Natural killer cell (primary cell): ENCODE data around the gene MARK4. TPM values are rescaled to one million over a fixed set of nuclear protein-coding genes. Genes with fewer than 3 reads are reported as not detected.

Source experiments
- ATAC-seq, 3 donors: fragments of 150-1000 bp in 2 of 3; fragments of 200-7000 bp in 1 of 3; cut with Tn5 transposase; 1 replicate in 1 of 3; 2 replicates in 2 of 3; pipeline ENCODE4 v1.10.0; 2021; ENCODE audit warnings: mild to moderate bottlenecking in 2 of 3, moderate library complexity in 2 of 3
- DNase-seq, 2 donors: peaks; one replicate each; pipeline versions ENCODE4 v3.0.0 to v3.0.0-alpha.2; 2013 to 2021; ENCODE audit warnings: mixed read lengths in 1 of 2
- H3K27ac ChIP-seq: one replicate; pipeline ENCODE4 v1.5.1; 2013; ENCODE audit warnings: mild to moderate bottlenecking, low read length
- H3K27me3 ChIP-seq: one replicate; pipeline ENCODE4 v1.6.1; 2013; ENCODE audit warnings: low read length; ENCODE audit not compliant: control insufficient read depth, insufficient read depth
- H3K36me3 ChIP-seq: one replicate; pipeline ENCODE4 v1.6.1; 2013; ENCODE audit warnings: low read length; ENCODE audit not compliant: control insufficient read depth, insufficient read depth
- H3K4me1 ChIP-seq: one replicate; pipeline ENCODE4 v1.6.1; 2013; ENCODE audit warnings: low read length; ENCODE audit not compliant: control insufficient read depth, insufficient read depth
- H3K4me3 ChIP-seq: one replicate; pipeline ENCODE4 v1.5.1; 2013; ENCODE audit warnings: low read length
- H3K9me3 ChIP-seq: one replicate; pipeline ENCODE4 v1.6.1; 2013; ENCODE audit warnings: low read length; ENCODE audit not compliant: control insufficient read depth, insufficient read depth
- H3K27ac Mint-ChIP-seq, 2 donors: one replicate each; pipeline ENCODE4 v1.8.0; 2022; ENCODE audit warnings: mild to moderate bottlenecking in 2 of 2, mixed read lengths in 2 of 2, moderate library complexity in 1 of 2
- H3K27me3 Mint-ChIP-seq, 2 donors: one replicate each; pipeline ENCODE4 v1.8.0; 2022; ENCODE audit warnings: low read depth in 2 of 2, mixed read lengths in 2 of 2
- H3K36me3 Mint-ChIP-seq: one replicate; pipeline ENCODE4 v1.8.0; 2022; ENCODE audit warnings: mixed read lengths
- H3K4me1 Mint-ChIP-seq, 2 donors: one replicate each; pipeline ENCODE4 v1.8.0; 2022; ENCODE audit warnings: mixed read lengths in 2 of 2
- H3K4me3 Mint-ChIP-seq: one replicate; pipeline ENCODE4 v1.8.0; 2022; ENCODE audit warnings: mild to moderate bottlenecking, moderate library complexity, mixed read lengths
- H3K9me3 Mint-ChIP-seq, 2 donors: one replicate each; pipeline ENCODE4 v1.8.0; 2022; ENCODE audit warnings: mixed read lengths in 2 of 2
- WGBS: methylation state at CpG from one replicate; pipeline ENCODE4 v1.1.7; 2013; ENCODE audit warnings: missing lambda C conversion rate; ENCODE audit not compliant: insufficient coverage; 5-methylcytosine and 5-hydroxymethylcytosine counted together
- intact Hi-C: fragments of 100-400 bp; cut with micrococcal nuclease; formaldehyde crosslinking; loops from one replicate; pipeline ENCODE4 v1.14.2; 2022
- total RNA-seq, 4 donors: library from RNA; stranded (reverse); fragments of 120-200 nt in 1 of 4; gene quantifications; one replicate each; pipeline versions ENCODE4 v1.2.3 to v1.2.4, GENCODE V29; 2013 to 2022
- TF ChIP-seq, protein P1 (sequence below): fragments of 200-600 bp; IDR thresholded peaks from one replicate; pipeline ENCODE4 v1.8.0; 2022; ENCODE audit warnings: antibody characterized with exemption

MARK4 gene
- total RNA-seq, 3 donors from 2014 or later (not counting 1 experiment from before 2014, with no cell fraction given): 50.4 to 53.6 (median 51.4) TPM

DNA sequence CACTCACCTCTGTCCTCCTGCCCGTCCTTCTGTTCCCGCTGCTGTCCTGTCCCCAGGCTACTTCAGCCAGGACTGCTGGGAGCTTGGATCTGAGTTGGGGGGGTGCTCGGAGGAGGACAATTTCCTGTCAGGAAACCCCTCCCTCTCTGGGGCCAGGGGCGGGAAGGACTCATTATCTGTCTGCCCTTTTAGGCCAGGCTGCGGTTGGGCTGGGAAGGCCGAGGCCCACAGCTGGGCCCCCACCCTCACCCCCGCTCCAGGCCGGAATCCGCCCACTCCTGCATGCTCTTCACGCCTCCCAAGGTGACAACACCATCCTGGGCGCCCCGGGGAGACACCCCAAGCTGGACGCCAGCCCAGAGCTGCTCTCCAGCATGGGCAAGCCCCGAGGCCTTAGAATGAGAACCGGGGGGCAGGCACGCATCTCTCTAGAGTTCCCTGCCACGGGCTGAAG lies 5.7 kb upstream of the MARK4 start, which contains the start of gene EXOC3L2:
Gene EXOC3L2 (minus strand): TSS at position 74 of the 454 bp plus-strand sequence. CDS start 6,362 bp downstream, outside the sequence.
- no peaks in the 10 kb centered on the region for H3K27me3 ChIP-seq
- H3K9me3 ChIP-seq: no peaks in the 10 kb centered on the region
- TF ChIP-seq, protein P1, sequence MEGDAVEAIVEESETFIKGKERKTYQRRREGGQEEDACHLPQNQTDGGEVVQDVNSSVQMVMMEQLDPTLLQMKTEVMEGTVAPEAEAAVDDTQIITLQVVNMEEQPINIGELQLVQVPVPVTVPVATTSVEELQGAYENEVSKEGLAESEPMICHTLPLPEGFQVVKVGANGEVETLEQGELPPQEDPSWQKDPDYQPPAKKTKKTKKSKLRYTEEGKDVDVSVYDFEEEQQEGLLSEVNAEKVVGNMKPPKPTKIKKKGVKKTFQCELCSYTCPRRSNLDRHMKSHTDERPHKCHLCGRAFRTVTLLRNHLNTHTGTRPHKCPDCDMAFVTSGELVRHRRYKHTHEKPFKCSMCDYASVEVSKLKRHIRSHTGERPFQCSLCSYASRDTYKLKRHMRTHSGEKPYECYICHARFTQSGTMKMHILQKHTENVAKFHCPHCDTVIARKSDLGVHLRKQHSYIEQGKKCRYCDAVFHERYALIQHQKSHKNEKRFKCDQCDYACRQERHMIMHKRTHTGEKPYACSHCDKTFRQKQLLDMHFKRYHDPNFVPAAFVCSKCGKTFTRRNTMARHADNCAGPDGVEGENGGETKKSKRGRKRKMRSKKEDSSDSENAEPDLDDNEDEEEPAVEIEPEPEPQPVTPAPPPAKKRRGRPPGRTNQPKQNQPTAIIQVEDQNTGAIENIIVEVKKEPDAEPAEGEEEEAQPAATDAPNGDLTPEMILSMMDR: no peak
- peaks cover 0 to 7% of the 10 kb centered on the region in 2 donors for H3K27me3 Mint-ChIP-seq
- intact Hi-C loops: loop anchor here (5.0 kb wide), 1 partner anchor 343 kb away; no protein-coding TSS in a partner anchor
- H3K9me3 Mint-ChIP-seq: no peaks in the 10 kb centered on the region
- H3K4me3 ChIP-seq: no peak within 1 kb of the TSS
- H3K4me1 Mint-ChIP-seq: peaks cover 4 to 7% of the 10 kb centered on the region in 2 donors
- ATAC-seq (no peak), DNase-seq (no peak)
- H3K27ac ChIP-seq: no peak within 1 kb of the TSS
- WGBS: 71% methylated on average over 16 of the region's 17 CpGs
- no peak within 1 kb of the TSS for H3K4me3 Mint-ChIP-seq
- H3K4me1 ChIP-seq: peaks cover 9% of the 10 kb centered on the region
- H3K27ac Mint-ChIP-seq: no peak within 1 kb of the TSS
- H3K36me3 ChIP-seq: no peaks in the 10 kb centered on the region
- H3K36me3 Mint-ChIP-seq: no peaks in the 10 kb centered on the region

- TF ChIP-seq, protein P1: no peak
- ATAC-seq: no peak
- Histone ChIP-seq H3K9me3 (no peaks in the 10 kb centered on the region), H3K27ac (no peak overlapping the region), H3K36me3 (no peaks in the 10 kb centered on the region), H3K27me3 (no peaks in the 10 kb centered on the region), H3K4me1 (peaks cover 13% of the 10 kb centered on the region), H3K4me3 (no peak overlapping the region)
- no peak overlapping the region for H3K27ac Mint-ChIP-seq
- H3K4me1 Mint-ChIP-seq: peaks cover 9 to 11% of the 10 kb centered on the region in 2 donors
- peaks cover 0 to 7% of the 10 kb centered on the region in 2 donors for H3K27me3 Mint-ChIP-seq
- intact Hi-C loops: loop anchor here (5.0 kb wide), 1 partner anchor 344 kb away; no protein-coding TSS in a partner anchor
- H3K4me3 Mint-ChIP-seq: no peak overlapping the region
- H3K36me3 Mint-ChIP-seq: no peaks in the 10 kb centered on the region
- no peak for DNase-seq
- no peaks in the 10 kb centered on the region for H3K9me3 Mint-ChIP-seq
- 85% methylated on average over 4 of the region's 4 CpGs for WGBS
Measured at GRCh38 chr19:45245826-45246225, 5.2 kb upstream of the MARK4 start.

GRCh38 chr19:45247136-45247535 lies 3.9 kb upstream of the MARK4 start:
- Mint-ChIP-seq H3K27me3 (peaks cover 0 to 7% of the 10 kb centered on the region in 2 donors), H3K9me3 (no peaks in the 10 kb centered on the region), H3K27ac (no peak overlapping the region), H3K4me3 (no peak overlapping the region), H3K36me3 (no peaks in the 10 kb centered on the region), H3K4me1 (peaks cover 13 to 20% of the 10 kb centered on the region in 2 donors)
- Histone ChIP-seq H3K4me3 (no peak overlapping the region), H3K27ac (no peak overlapping the region), H3K4me1 (peaks cover 21% of the 10 kb centered on the region), H3K9me3 (no peaks in the 10 kb centered on the region), H3K27me3 (no peaks in the 10 kb centered on the region), H3K36me3 (no peaks in the 10 kb centered on the region)
- DNase-seq (no peak), ATAC-seq (no peak)
- intact Hi-C loops: loop anchor here (5.0 kb wide), 1 partner anchor 345 kb away; no protein-coding TSS in a partner anchor
- 96% methylated on average over 8 of the region's 8 CpGs for WGBS
- TF ChIP-seq, protein P1: no peak
